Astrocyte of the spinal cord (primary cell): Measurements from ENCODE around the gene GRK5.

ENCODE experiments used
- DNase-seq: peaks from one replicate; pipeline ENCODE4 v3.0.0; 2011; ENCODE audit warnings: low read depth, low spot score
- H3K4me3 ChIP-seq: 2 replicates; pipeline ENCODE4 v1.5.1; 2011; ENCODE audit warnings: low read depth, mild to moderate bottlenecking, low read length, moderate library complexity
- CTCF ChIP-seq: IDR thresholded peaks from 2 replicates; pipeline ENCODE4 v1.5.1; 2012; ENCODE audit warnings: low read depth, mild to moderate bottlenecking, low read length, inconsistent platforms
- in situ Hi-C: cut with HindIII; loops from 2 replicates; pipeline ENCODE4 v1.10.0; 2017; ENCODE audit warnings: low sequenced_read_pairs

The GRK5 gene

DNA sequence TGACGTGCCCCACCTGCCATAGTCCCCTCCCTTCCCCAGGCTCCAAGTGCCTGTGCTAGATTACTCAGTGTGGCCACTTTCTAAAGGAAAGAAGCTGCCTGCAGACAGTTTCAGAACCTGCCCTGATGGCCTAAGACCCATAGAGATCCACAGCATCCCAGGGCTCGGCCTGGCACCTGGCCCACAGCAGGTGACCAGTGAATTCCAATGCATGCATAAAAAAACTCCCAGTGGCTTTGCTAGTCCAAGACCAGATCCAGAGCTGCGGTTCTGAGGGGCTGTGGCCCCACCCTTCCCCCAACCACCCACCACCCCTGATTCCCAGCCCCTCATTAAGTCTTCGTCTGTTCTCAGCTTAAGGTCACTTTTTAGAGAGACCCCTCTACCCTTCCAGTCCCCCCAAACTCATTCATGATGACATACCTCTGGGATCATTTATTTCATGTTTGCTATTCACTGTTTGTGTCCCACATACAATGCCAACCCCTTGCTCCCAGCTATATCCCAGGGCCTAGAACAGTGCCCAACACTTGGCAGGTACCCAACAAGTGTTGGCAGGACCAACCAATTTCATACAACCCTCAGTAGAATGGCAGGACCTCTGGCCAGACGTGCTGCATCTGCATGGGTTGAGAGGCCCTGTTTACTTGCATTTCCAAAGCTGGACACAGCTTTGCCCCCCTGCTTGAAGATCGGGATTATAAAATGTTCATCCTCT is 217.0 kb downstream of the GRK5 start:
- in situ Hi-C loops: no loop called here
- no peak for TF ChIP-seq CTCF
- no peak overlapping the region for H3K4me3 ChIP-seq
- no peak for DNase-seq

- in situ Hi-C loops: no loop called here
Observed at GRCh38 chr10:119425102-119425880, 217.9 kb downstream of the GRK5 start.

DNA sequence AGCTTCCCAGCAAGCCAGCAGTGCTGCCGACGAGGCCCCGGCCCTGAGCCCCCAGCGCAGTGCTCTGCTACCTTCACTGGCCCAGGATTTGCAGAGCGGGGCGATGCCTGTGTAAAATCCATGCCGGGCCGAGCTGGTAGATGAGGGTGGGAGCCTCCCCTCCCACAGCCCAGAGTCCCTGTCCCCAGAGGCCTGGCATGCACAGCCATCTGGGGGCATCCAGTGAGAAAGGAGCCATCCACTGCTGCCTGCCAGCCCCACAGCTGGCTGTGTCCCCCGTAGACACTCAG is 218.5 kb downstream of the GRK5 start:
- in situ Hi-C loops: no loop called here
- no peak for DNase-seq
- H3K4me3 ChIP-seq: no peak overlapping the region
- no peak for TF ChIP-seq CTCF

More at GRCh38 chr10:119425102-119425880, 217.9 kb downstream of the GRK5 start:
- DNase-seq: no peak
- no peak for TF ChIP-seq CTCF
- no peak overlapping the region for H3K4me3 ChIP-seq

- H3K4me3 ChIP-seq: no peak overlapping the region
- TF ChIP-seq CTCF: no peak
- no peak for DNase-seq
- in situ Hi-C loops: no loop called here
Observed at GRCh38 chr10:119426699-119427098, 219.3 kb downstream of the GRK5 start.

DNA sequence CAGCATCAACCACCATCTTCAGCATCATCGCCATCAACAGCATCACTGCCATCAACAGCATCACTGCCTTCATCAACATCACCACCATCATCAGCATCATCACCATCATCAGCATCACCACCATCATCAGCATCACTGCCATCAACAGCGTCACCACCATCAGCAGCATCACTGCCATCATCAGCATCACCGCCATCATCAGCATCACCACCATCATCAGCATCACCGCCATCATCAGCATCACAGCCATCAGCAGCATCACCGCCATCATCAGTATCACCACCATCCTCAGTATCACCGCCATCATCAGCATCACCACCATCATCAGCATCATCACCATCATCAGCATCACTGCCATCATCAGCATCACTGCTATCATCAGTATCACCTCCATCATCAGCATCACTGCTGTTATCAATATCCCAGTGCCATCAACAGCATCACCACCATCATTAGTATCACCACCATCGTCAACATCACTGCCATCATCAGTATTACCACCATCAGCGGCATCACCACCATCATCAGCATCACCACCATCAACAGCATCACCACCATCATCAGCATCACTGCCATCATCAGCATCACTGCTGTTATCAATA is 220.0 kb downstream of the GRK5 start:
- H3K4me3 ChIP-seq: no peak overlapping the region
- in situ Hi-C loops: no loop called here
- TF ChIP-seq CTCF: no peak
- no peak for DNase-seq

DNA sequence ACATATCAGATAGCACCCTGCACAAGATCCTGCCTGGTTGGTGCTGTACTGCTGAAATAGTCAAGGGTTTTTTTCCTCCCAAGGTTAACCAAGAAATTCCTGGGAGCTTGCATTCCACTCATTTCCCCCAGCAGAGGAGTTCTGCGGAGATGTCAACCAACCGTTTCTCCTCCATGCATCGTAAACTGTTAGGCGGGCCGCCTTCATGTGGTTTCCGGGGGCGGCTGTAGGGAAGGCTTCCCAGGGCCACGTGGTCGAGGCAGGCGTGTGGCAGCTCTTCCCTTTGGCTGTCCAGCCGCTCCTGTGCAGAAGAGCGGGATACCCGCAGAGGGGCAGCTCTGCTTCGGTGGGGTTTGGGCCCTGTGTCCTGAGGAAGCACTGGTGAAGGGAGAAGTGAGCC is 221.4 kb downstream of the GRK5 start:
- H3K4me3 ChIP-seq: no peak overlapping the region
- peak; percentile 76 for DNase-seq
- in situ Hi-C loops: no loop called here
- no peak for TF ChIP-seq CTCF
